Mammary epithelial cell (primary cell): ENCODE measurements around the gene OTUD7B.

Experiments
- CTCF ChIP-seq, 2 donors: IDR thresholded peaks in 1 of 2; conservative IDR thresholded peaks in 1 of 2; 2 replicates each; pipeline ENCODE4 v1.5.1; 2011 to 2012; ENCODE audit warnings: inconsistent platforms in 2 of 2, low read length in 2 of 2, mild to moderate bottlenecking in 2 of 2, control low read depth in 1 of 2, low read depth in 1 of 2; ENCODE audit not compliant: insufficient read depth in 1 of 2; ENCODE audit errors: extremely low read depth in 1 of 2
- EZH2 ChIP-seq: IDR thresholded peaks from 2 replicates; pipeline ENCODE4 v1.6.1; 2012; ENCODE audit warnings: low read length, inconsistent platforms, borderline replicate concordance

GRCh38 chr1:150006881-150007421, 3.6 kb downstream of the OTUD7B start:
- TF ChIP-seq CTCF (conservative IDR thresholded peaks at IDR 0.05 in 1 of 2, IDR thresholded peaks at IDR 0.05 in 1 of 2; ENCODE audit: extremely low read depth in 1 of 2, insufficient read depth in 1 of 2, low read depth in 1 of 2, low read length in 2 of 2) (no peak), EZH2 (no peak)
